Mesenchymal stem cell (in vitro differentiated cells and primary cell): ENCODE data around the gene FMNL3.

Source experiments
- DNase-seq: peaks from one replicate; pipeline ENCODE4 v3.0.0-alpha.2; 2013
- H2AFZ ChIP-seq: one replicate; pipeline ENCODE4 v1.6.1; 2013; ENCODE audit warnings: low read depth, mild to moderate bottlenecking, control low read depth, inconsistent platforms, low read length, moderate library complexity
- H2AK5ac ChIP-seq: 2 replicates; pipeline ENCODE4 v1.6.1; 2013; ENCODE audit warnings: low read length, moderate library complexity, mild to moderate bottlenecking, inconsistent platforms; ENCODE audit not compliant: severe bottlenecking
- H2BK120ac ChIP-seq: one replicate; pipeline ENCODE4 v1.6.1; 2013; ENCODE audit warnings: low read depth, mild to moderate bottlenecking, inconsistent platforms, low read length, moderate library complexity
- H2BK12ac ChIP-seq, 2 experiments: one replicate each; pipeline ENCODE4 v1.6.1; 2013; ENCODE audit warnings: inconsistent platforms in 2 of 2, low read length in 2 of 2, mild to moderate bottlenecking in 2 of 2, moderate library complexity in 2 of 2, control low read depth in 1 of 2
- H2BK15ac ChIP-seq: one replicate; pipeline ENCODE4 v1.6.1; 2013; ENCODE audit warnings: mild to moderate bottlenecking, low read depth, inconsistent platforms; ENCODE audit not compliant: poor library complexity, severe bottlenecking
- H2BK5ac ChIP-seq: 2 replicates; pipeline ENCODE4 v1.6.1; 2013; ENCODE audit warnings: low read depth, mild to moderate bottlenecking, low read length, control low read depth, inconsistent platforms; ENCODE audit not compliant: poor library complexity, severe bottlenecking
- H3K14ac ChIP-seq, 2 experiments: one replicate each; pipeline ENCODE4 v1.6.1; 2013; ENCODE audit warnings: inconsistent platforms in 2 of 2, low read length in 2 of 2, control low read depth in 1 of 2, mild to moderate bottlenecking in 1 of 2, moderate library complexity in 1 of 2
- H3K18ac ChIP-seq, 2 experiments: one replicate each; pipeline ENCODE4 v1.6.1; 2013; ENCODE audit warnings: inconsistent platforms in 2 of 2, low read length in 2 of 2, control low read depth in 1 of 2, low read depth in 1 of 2, mild to moderate bottlenecking in 1 of 2
- H3K23ac ChIP-seq, 2 experiments: one replicate each; pipeline ENCODE4 v1.6.1; 2013; ENCODE audit warnings: inconsistent platforms in 2 of 2, low read length in 2 of 2, mild to moderate bottlenecking in 2 of 2, moderate library complexity in 2 of 2, control low read depth in 1 of 2
- H3K27ac ChIP-seq: 2 replicates; pipeline ENCODE4 v1.5.1; 2013; ENCODE audit warnings: mild to moderate bottlenecking, moderate library complexity, low read length, control low read depth, inconsistent platforms; ENCODE audit not compliant: poor library complexity, severe bottlenecking
- H3K27me3 ChIP-seq, 2 experiments: 2 replicates each; pipeline versions ENCODE4 v1.6.1 to v1.7.0; 2013; ENCODE audit warnings: low read length in 2 of 2, mild to moderate bottlenecking in 2 of 2, moderate library complexity in 2 of 2, control low read depth in 1 of 2, inconsistent platforms in 1 of 2; ENCODE audit not compliant: control insufficient read depth in 1 of 2, insufficient read depth in 1 of 2
- H3K36me3 ChIP-seq, 2 experiments: 2 replicates each; pipeline versions ENCODE4 v1.6.1 to v1.7.0; 2013; ENCODE audit warnings: low read length in 2 of 2, control low read depth in 1 of 2, inconsistent platforms in 1 of 2, low read depth in 1 of 2, mild to moderate bottlenecking in 1 of 2; ENCODE audit not compliant: insufficient read depth in 2 of 2, control insufficient read depth in 1 of 2
- H3K4ac ChIP-seq, 2 experiments: one replicate each; pipeline ENCODE4 v1.6.1; 2013; ENCODE audit warnings: inconsistent platforms in 2 of 2, low read length in 2 of 2, mild to moderate bottlenecking in 2 of 2, moderate library complexity in 2 of 2, control low read depth in 1 of 2, low read depth in 1 of 2
- H3K4me1 ChIP-seq: 2 replicates; pipeline ENCODE4 v1.6.1; 2013; ENCODE audit warnings: low read depth, low read length, control low read depth; ENCODE audit not compliant: control insufficient read depth, insufficient read depth
- H3K4me2 ChIP-seq: 2 replicates; pipeline ENCODE4 v1.6.1; 2013; ENCODE audit warnings: low read length, mild to moderate bottlenecking, inconsistent platforms; ENCODE audit not compliant: poor library complexity, severe bottlenecking
- H3K4me3 ChIP-seq, 2 experiments: 2 replicates each; pipeline versions ENCODE4 v1.5.1 to v1.7.0; 2013; ENCODE audit warnings: low read length in 2 of 2, mild to moderate bottlenecking in 2 of 2, control low read depth in 1 of 2, low read depth in 1 of 2; ENCODE audit not compliant: insufficient read depth in 1 of 2
- H3K79me1 ChIP-seq: replicated peaks from 2 replicates; pipeline ENCODE4 v1.6.1; 2013; ENCODE audit warnings: mild to moderate bottlenecking, control low read depth, low read length, inconsistent platforms; ENCODE audit not compliant: poor library complexity, severe bottlenecking
- H3K9ac ChIP-seq: 2 replicates; pipeline ENCODE4 v1.7.0; 2013; ENCODE audit warnings: mild to moderate bottlenecking, low read length, moderate library complexity
- H3K9me3 ChIP-seq: 2 replicates; pipeline ENCODE4 v1.7.0; 2013; ENCODE audit warnings: mild to moderate bottlenecking, low read length; ENCODE audit not compliant: control insufficient read depth
- H4K8ac ChIP-seq: one replicate; pipeline ENCODE4 v1.6.1; 2013; ENCODE audit warnings: inconsistent platforms, mild to moderate bottlenecking, low read length, moderate library complexity
- H4K91ac ChIP-seq: one replicate; pipeline ENCODE4 v1.6.1; 2013; ENCODE audit warnings: mild to moderate bottlenecking, low read length, inconsistent platforms
- WGBS: methylation state at CpG from one replicate; pipeline ENCODE4 v1.1.7; 2013; ENCODE audit warnings: mixed read lengths; 5-methylcytosine and 5-hydroxymethylcytosine counted together

Gene FMNL3

DNA sequence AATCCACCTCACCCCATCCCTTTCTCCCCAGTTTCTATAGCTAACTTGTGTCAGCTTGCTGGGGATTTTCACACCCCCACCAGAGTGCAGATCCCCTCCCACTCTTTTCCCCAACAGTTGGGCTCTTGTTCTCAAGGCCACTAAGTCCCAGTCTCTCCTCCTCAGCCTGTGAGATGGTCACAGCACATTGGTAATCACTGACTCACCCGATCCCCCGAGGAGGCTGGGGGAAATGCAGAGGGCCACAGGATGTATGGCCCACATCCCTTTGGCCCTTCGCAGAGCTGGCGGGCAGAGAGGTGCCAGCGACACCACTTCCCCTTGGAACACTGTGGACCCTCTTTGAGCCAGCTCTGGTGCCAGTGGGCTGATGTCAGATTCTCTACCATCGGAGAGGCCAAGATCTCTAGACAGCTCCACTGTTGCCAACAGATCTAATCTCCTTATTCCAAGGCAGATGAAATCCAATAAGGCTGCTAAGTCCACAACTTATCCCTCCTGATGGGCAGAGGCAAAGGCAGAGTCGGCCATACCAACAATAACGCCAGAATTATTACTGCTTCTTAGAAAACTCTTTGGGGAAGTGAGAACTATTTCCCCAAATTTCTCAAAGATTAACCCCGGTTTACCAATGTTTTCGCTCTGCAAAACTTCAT lies 1.6 kb downstream of the FMNL3 start:
- 43% methylated on average over 10 of the region's 10 CpGs for WGBS
- peaks cover 17% of the 10 kb centered on the region for H3K4me1 ChIP-seq
- H3K27me3 ChIP-seq, result peaks cover 14 to 16% of the 10 kb centered on the region in 2 experiments
- no peak overlapping the region for H4K91ac ChIP-seq
- H4K8ac ChIP-seq, result peak overlapping the region; percentile 1
- DNase-seq, result peak; percentile 87
- H2BK15ac ChIP-seq, result peak overlapping the region; percentile 30
- H2BK12ac ChIP-seq, result peak overlapping the region; percentile 32 to 47
- no peak overlapping the region for H2AFZ ChIP-seq
- peak overlapping the region; percentile 82 for H3K27ac ChIP-seq
- H3K79me1 ChIP-seq, result no peaks in the 10 kb centered on the region
- no peak overlapping the region for H2BK5ac ChIP-seq
- H3K4me3 ChIP-seq, result peak overlapping the region in 1 of 2 experiments; percentile 82
- peak overlapping the region; percentile 57 to 87 for H3K4ac ChIP-seq
- peak overlapping the region; percentile 86 for H3K9ac ChIP-seq
- no peak overlapping the region for H2BK120ac ChIP-seq
- H3K23ac ChIP-seq, result peak overlapping the region in 1 of 2 experiments; percentile 7
- peak overlapping the region; percentile 69 for H3K4me2 ChIP-seq
- H2AK5ac ChIP-seq, result peak overlapping the region; percentile 29
- H3K18ac ChIP-seq, result peak overlapping the region; percentile 75 to 77
- no peaks in the 10 kb centered on the region for H3K36me3 ChIP-seq
- no peaks in the 10 kb centered on the region for H3K9me3 ChIP-seq
- H3K14ac ChIP-seq, result peak overlapping the region in 1 of 2 experiments; percentile 63

DNA sequence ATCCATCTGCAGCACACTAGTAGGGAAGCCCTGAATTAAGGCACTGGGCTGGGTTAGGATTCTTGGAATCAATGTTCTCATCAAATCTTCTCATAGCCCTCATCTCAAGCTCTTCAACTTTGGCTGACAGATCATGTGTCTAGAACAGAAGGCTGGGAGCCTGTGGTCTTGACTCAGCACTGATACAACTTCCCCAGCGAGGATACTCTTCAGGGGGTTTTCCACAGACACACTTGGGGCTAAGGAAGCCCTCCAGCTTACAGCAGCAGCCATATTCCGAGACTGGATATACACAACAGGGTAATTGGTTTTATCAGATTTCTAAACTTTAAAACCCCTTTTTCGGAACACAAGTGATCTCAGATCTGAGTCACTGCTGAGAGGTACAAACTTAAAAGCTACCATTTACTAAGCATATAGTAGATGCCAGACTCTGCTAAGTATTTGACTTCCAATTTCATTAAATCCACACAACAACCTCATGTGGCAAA lies 3.5 kb downstream of the FMNL3 start:
- no peak overlapping the region for H3K23ac ChIP-seq

DNA sequence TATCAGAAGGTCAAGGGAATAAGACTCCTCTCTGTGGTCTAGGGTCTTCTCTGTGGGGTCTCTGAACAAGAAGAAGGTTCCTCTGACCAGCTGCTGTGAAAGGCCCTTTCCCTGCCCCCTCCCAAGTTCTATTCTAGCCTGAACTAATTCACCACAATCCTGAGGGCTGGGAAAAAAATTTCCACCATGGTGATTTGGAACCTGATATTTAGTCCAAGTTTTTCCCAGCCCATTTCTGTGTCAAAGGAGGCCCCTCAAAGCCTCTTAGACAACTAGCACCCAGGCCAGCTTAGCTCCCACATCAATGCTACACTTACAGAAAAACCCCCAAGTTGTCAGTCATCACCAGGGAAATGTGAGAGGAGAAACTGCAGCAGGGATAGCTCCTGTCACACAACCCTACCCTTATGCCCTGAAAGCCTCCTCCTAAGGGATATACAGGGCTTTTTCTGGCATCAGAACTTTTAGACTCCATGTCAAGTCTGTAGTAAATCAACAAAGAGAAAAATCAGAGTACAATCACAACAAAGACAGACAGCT lies 4.5 kb downstream of the FMNL3 start:
- Histone ChIP-seq H4K8ac (no peak overlapping the region), H3K27ac (peak overlapping the region; percentile 25), H2AFZ (no peak overlapping the region), H3K9ac (no peak overlapping the region), H2BK120ac (no peak overlapping the region), H3K4ac (no peak overlapping the region), H2BK15ac (no peak overlapping the region), H3K14ac (no peak overlapping the region), H2BK5ac (no peak overlapping the region), H3K9me3 (no peaks in the 10 kb centered on the region), H3K4me1 (peaks cover 18% of the 10 kb centered on the region), H3K27me3 (no peaks in the 10 kb centered on the region), H3K23ac (no peak overlapping the region), H3K36me3 (no peaks in the 10 kb centered on the region), H2AK5ac (no peak overlapping the region), H3K4me3 (no peak overlapping the region), H3K79me1 (no peaks in the 10 kb centered on the region), H3K18ac (no peak overlapping the region), H4K91ac (no peak overlapping the region), H2BK12ac (no peak overlapping the region), H3K4me2 (no peak overlapping the region)
- peak; percentile 40 for DNase-seq

More for the DNA sequence above, 3.5 kb downstream of the FMNL3 start:
- Histone ChIP-seq H3K14ac (no peak overlapping the region), H2AFZ (no peak overlapping the region), H3K9me3 (no peaks in the 10 kb centered on the region), H2BK120ac (no peak overlapping the region), H2BK15ac (no peak overlapping the region), H3K4ac (peak overlapping the region in 1 of 2 experiments; percentile 2), H3K36me3 (no peaks in the 10 kb centered on the region), H3K27me3 (peaks cover under 1 to 4% of the 10 kb centered on the region in 2 experiments), H4K91ac (no peak overlapping the region), H3K4me2 (peak overlapping the region; percentile 14), H3K9ac (peak overlapping the region; percentile 8), H2BK12ac (no peak overlapping the region), H3K18ac (peak overlapping the region in 1 of 2 experiments; percentile 16), H2AK5ac (peak overlapping the region; percentile 1), H4K8ac (no peak overlapping the region), H3K27ac (peak overlapping the region; percentile 13), H3K4me1 (peaks cover 18% of the 10 kb centered on the region), H3K4me3 (peak overlapping the region in 1 of 2 experiments; percentile 3), H3K79me1 (no peaks in the 10 kb centered on the region), H2BK5ac (no peak overlapping the region)
- peak; percentile 91 for DNase-seq
- 20% methylated on average over 3 of the region's 3 CpGs for WGBS

DNA sequence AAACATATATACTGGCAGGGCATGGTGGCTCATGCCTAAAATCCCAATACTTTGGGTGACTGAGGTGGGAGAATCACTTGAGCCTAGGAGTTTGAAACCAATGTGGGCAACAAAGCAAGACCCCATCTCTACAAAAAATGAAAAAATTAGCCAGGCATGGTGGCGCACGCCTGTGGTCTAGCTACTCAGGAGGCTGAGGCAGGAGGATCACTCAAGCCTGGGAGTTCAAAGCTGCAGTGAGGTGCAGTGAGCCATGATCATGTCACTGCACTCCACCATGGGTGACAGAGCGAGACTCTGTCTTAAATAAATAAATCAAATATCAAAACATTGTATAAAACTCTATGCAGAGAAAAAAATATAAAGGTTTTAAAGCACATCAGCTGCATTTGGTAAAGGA lies 5.2 kb downstream of the FMNL3 start:
- Histone ChIP-seq H3K9ac (no peak overlapping the region), H2AFZ (no peak overlapping the region), H3K79me1 (no peaks in the 10 kb centered on the region), H3K4me1 (peaks cover 18% of the 10 kb centered on the region), H3K9me3 (no peaks in the 10 kb centered on the region), H3K23ac (no peak overlapping the region), H3K4ac (no peak overlapping the region), H2BK120ac (no peak overlapping the region), H3K36me3 (no peaks in the 10 kb centered on the region), H3K14ac (no peak overlapping the region), H2AK5ac (no peak overlapping the region), H3K27ac (no peak overlapping the region), H3K4me2 (no peak overlapping the region), H3K18ac (no peak overlapping the region), H4K8ac (no peak overlapping the region), H2BK15ac (no peak overlapping the region), H2BK12ac (no peak overlapping the region), H3K4me3 (no peak overlapping the region), H3K27me3 (no peaks in the 10 kb centered on the region), H2BK5ac (no peak overlapping the region), H4K91ac (no peak overlapping the region)
- DNase-seq, result no peak
- 100% methylated on average over 2 of the region's 3 CpGs for whole genome bisulfite sequencing
